ENCODE measurements around the gene MLPH.

DNA sequence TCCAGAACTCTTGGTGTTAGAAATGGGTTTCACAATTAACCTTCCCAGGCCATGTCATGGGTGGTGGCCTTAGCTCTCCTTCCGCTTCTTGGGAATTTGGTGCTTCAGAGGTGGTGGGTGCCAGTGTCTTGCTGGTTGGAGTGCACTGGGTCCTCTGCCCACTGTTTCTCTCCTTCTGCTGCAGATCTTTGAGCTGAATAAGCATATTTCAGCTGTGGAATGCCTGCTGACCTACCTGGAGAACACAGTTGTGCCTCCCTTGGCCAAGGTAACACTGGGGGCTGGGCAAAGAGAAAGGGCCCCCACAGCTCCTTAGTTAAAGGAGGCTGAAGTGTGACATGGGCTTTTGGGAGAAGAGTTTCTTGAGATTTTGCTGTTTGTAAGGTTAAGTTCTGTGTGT is 47.3 kb downstream of the MLPH start:
- no peak for TF ChIP-seq GATA2 (IDR thresholded peaks at IDR 0.05; ENCODE audit: low read depth, low read length)
- no peak for TF ChIP-seq GATA3 (IDR thresholded peaks at IDR 0.05; ENCODE audit: low read depth, low read length)
